ENCODE measurements around the gene FLAD1.

FLAD1 gene

DNA sequence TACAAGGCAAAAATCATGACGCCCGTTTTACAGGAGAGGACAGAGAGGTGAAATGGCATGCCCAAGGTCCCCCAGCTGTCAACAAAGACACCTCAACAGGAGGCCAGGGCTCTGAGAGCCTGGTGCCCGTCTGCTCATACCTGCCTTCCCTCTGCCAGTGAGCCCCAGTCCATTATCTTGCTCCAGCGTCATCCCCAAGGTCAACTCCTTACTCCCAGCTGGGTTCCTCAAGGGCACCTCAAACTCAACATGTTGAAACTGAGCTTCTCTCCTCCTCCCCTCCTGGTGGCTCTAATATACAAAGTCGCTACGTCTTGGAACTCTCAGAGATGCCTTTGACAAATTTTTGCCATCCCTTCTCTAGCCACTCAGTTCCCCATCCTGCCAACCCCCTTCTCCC, 30.5 kb upstream of the FLAD1 start:
- FAIRE-seq, result no peak

- no peak for FAIRE-seq
Measured at GRCh38 chr1:154953611-154954038, 29.5 kb upstream of the FLAD1 start.

- no peak for FAIRE-seq
Measured at GRCh38 chr1:154954541-154954940, 28.6 kb upstream of the FLAD1 start.

GRCh38 chr1:154955039-154955717, 28.0 kb upstream of the FLAD1 start:
- FAIRE-seq, result no peak

DNA sequence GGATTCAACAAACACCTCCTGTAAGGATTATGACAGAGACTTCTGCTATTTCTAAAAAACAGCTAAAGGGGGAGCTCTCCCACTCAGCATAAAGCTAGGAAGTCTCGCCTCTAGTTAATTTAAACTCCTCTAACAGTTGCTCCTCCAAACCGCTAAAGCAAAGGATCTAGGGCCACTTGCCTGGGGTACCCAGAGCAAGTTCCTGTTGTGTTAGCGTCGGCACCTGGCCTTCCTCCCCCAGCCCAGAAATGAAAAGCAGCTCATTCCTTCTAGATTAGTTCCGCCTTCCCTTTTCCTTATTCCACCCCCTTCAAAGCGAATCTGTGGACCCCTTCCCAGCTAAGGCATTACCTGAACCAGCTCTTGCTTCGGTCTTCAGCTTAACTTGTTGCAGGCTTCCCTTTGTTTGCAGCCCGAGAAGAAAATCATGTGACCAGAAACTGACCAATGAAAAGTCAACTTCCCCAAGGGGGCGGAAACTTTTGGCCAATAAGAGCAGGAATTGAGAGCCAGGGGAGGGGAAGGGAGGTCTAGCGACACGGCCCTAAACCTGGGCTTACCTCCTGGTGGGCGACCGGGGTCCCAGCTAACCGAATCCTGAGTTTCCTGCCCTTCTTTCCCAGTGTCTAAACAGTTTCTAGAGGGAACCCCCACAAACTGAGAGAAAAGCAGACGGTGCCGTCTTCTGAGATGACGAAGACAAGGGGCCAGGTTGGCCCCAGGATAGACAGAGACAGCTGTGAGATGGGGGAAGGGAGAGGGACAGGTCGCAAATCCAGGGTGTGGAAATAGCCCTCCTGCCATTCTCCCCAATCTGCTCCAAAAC, 27.2 kb upstream of the FLAD1 start, which contains the start of gene PBXIP1:
TSS of gene PBXIP1 (minus strand) at position 382 of the 826 bp plus-strand sequence. CDS start 2,378 bp downstream, outside the sequence.
- peak; percentile 96 for FAIRE-seq

DNA sequence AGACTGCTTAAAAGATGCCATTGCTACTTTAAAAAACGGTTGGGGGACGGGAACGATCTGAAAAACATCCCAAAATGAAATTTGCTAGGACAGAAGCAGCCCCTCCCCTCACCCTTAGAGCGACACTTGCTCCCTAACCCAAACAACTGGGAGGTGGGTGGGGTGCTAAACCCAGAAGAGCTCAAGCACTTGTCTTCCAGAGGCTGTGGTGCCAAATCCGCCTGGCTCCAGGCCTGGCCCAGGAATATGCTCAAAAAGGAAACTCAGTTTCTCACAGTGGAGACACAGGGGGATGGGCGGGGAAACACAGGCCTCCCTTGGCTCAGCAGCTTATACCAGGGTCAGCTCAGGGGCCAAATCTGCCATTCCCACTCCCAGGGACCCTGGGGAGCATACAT, 26.6 kb upstream of the FLAD1 start:
- FAIRE-seq, result no peak

DNA sequence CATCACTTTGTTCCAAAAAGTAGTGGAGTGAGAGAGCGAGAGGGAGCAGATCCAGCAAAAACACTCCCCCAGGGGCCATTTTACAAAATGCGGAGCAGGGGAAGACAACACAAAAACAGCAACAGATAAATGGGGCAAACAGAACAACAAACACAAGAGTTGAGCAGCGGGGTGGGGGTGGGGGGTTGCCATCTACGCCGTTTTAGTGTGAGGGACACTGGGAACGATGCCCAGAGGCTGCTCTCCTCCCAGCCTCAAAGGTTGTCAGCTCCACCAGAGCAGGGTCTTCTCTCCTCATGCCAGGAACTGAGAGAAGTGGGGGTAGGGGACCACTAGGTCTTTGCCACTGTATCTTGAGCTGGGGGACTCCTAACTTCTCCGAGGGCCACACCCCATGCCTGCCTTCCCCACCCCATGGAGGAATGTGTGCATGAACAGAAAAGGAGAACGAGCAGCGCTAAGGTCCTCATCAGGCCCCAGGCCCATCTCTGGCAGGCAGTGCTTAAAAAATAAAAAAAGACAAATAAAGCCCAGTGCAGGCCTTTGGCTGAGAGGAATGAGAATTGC, 26.0 kb upstream of the FLAD1 start:
- no peak for FAIRE-seq

DNA sequence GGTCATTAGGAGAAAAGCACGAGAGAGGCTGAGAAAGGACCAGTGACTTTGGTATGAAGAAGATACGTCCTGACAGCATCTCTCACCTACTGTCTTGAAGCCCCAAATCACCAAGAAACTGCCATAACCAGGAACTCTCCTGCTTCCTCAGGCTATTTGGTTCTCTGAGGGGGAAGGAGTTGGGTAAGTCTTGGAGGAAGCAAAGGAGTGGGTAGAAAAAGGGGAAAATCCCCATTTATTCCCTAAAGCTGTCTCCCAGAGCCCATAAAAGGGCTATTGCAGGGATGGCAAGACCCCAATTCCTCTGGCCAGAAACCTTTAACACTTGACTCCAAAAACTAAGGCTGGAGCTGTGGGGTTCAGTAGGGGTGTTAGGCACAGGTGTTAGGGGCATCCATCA, 25.1 kb upstream of the FLAD1 start:
- no peak for FAIRE-seq

- no peak for FAIRE-seq
Measured at GRCh38 chr1:154958681-154959425, 24.3 kb upstream of the FLAD1 start.

- FAIRE-seq, result no peak
Measured at GRCh38 chr1:154959426-154959780, 23.7 kb upstream of the FLAD1 start.

GRCh38 chr1:154960446-154961136, 22.6 kb upstream of the FLAD1 start:
- no peak for FAIRE-seq

DNA sequence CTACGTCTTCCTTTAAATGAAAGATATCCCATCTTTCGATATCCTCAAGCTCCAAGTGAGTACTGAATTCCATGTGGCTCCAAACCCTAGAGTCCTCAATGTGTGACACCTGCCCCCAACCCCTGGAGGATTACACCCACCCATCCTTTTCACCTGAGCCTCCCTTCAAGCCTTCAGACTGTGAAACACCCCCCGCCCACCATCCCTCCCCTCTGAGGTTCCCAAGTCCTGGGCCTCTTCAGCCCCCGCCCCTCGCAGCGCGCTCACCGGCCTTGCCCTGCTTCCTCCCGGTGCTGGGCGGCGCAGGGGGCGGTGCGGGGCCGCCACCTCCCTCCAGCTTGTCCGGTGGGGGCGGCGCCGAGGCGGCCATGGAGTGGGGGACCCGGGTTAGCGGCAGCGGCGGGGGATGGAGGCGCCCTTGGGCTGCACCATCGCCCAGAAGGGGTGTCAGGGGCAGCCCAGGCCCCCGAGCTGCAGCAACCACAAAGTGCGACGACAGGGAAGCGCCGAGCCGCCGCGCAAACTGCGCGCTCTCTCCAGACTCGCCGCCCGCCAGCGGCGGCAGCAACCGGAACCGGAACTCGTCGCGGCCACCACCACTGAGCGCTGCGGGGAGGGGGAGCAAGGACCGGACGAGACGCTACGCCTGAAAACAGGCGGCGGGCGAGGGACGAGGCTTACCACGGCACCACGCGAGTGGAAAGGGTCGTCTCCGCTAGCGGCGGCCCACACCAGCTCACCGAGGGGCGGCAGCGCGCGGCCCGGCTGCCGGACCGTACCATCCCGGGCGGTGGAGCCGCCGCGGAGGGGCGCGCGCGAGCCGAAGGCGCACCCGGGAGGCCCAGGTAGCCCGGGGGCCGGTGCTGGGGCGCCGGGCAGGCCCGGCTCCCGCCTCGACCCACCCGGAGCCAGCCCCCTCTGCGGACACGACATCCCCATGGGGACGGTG, 21.7 kb upstream of the FLAD1 start, which contains the start of gene PYGO2:
TSS of gene PYGO2 (minus strand) at position 576 of the 949 bp plus-strand sequence. CDS start at position 370, 206 bp downstream.
- FAIRE-seq, result no peak

- no peak for FAIRE-seq
Measured at GRCh38 chr1:154962156-154962749, 20.9 kb upstream of the FLAD1 start.

DNA sequence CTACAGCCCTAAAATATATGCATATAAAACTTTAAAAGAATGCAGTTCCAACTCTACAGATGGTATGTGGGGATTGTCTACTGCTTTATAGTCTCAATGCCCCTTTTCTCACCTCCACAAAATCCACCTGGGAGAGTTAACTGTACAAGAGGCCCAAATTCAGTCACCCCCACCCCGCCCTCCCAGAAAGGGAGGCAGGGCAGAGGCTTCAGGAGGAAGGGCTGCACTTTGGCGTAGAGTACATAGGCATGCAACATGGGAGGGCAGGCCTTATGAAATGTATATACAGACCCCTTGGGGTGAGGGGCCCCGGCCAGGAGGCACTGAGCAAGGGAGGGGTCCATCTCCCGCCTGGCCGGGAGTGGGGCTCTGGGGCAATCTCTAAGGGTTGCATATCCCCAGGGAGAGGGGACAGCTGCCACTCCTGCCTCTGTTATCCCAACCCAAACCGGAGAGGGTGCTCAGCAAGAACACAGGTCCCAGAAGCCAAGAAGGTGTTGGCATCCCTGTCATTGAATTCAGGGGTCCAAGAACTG, 20.3 kb upstream of the FLAD1 start:
- no peak for FAIRE-seq

DNA sequence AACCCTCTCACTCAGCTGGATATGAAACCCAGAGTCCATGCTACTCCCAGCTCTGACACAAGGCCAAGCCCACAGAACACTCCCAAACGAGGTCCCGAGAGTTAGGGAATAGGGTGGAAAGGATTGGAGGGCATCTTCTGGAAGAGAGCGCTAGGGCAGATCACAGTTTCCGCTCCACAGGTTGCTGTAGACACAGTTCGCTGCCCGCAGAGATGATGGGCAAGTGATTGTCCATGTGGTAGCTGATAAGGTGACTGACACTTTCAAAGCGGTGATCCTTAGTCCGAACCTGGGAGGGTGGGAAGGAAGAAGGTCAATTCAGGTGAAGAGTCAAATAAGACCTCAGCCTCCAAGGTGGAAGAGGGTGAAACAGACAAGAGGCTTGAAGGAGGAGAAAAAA, 19.5 kb upstream of the FLAD1 start:
- FAIRE-seq, result no peak

DNA sequence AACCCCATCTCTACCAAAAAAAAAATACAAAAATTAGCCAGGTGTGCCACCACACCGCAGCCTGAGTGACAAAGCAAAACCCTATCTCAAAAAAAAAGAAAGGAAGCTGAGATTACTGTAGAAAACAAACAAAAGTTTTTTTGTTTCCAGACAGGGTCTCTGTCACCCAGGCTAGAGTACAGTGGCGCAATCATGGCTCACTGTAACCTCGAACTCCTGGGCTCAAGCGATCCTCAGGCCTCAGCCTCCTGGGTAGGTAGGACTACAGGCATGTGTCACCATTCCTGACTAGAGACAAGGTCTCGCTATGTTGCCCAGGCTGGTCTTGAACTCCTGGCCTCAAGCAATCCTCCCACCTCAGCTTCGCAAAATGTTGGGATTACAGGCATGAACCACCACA, 18.8 kb upstream of the FLAD1 start:
- FAIRE-seq, result no peak

GRCh38 chr1:154966111-154966510, 17.0 kb upstream of the FLAD1 start:
- FAIRE-seq, result no peak

GRCh38 chr1:154967331-154967950, 15.7 kb upstream of the FLAD1 start:
- no peak for FAIRE-seq

DNA sequence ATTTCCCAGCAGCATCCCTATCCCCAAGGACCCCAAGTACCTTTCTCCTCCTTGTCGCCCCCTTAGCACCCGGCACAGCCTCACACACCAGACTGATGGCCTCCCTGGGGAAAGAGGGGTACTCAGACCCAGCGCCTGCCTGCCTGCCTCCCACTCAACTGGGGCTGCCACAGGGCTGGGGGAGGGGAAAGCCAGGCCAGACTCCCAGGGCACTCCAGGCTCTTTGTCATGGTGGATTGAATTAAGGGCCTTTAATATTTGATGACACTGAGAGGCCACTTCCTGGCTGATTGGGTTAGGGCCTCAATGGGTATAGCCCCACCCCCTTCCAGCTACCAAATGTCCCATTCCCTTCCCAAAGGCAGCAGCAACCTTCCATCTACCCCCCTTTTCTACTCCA, 14.4 kb upstream of the FLAD1 start:
- FAIRE-seq, result no peak

GRCh38 chr1:154969246-154969645, 13.9 kb upstream of the FLAD1 start:
- FAIRE-seq, result no peak
